ENCODE results near the gene PRTG. TPM values are rescaled to one million over a fixed set of nuclear protein-coding genes. Genes with fewer than 3 reads are reported as not detected.
A peak's percentile ranks its signal among the peaks of the same experiment; 100 is the strongest.

Gene PRTG
- total RNA-seq, 4 donors from 2014 or later, result 4.1 to 37.2 (median 23.3) TPM

GRCh38 chr15:55669270-55669669 lies 73.7 kb downstream of the PRTG start:
- no peaks in the 10 kb centered on the region for H3K36me3 ChIP-seq
- no peak for DNase-seq

GRCh38 chr15:55665605-55666227 lies 77.2 kb downstream of the PRTG start:
- no peak for DNase-seq
- intact Hi-C loops (cut with DNase I; ENCODE audit: low total_unique reads), result no loop called here
- Histone ChIP-seq H3K36me3 (no peaks in the 10 kb centered on the region), H3K4me3 (no peak overlapping the region), H3K4me1 (no peaks in the 10 kb centered on the region), H3K9me3 (no peaks in the 10 kb centered on the region), H3K27me3 (no peaks in the 10 kb centered on the region), H3K27ac (no peak overlapping the region)
- TF ChIP-seq POLR2A (IDR thresholded peaks at IDR 0.05) (no peak), CTCF (IDR thresholded peaks at IDR 0.05) (no peak)

More at GRCh38 chr15:55669270-55669669, 73.7 kb downstream of the PRTG start:
- H3K27me3 ChIP-seq, result no peaks in the 10 kb centered on the region
- intact Hi-C loops (cut with DNase I; ENCODE audit: low total_unique reads), result no loop called here
- H3K4me3 ChIP-seq, result no peak overlapping the region
- no peaks in the 10 kb centered on the region for H3K4me1 ChIP-seq
- no peak for TF ChIP-seq POLR2A (IDR thresholded peaks at IDR 0.05)
- H3K9me3 ChIP-seq, result no peaks in the 10 kb centered on the region
- no peak overlapping the region for H3K27ac ChIP-seq

- Histone ChIP-seq H3K4me3 (no peak overlapping the region), H3K36me3 (no peaks in the 10 kb centered on the region), H3K9me3 (no peaks in the 10 kb centered on the region), H3K27ac (peak overlapping the region; percentile 13 to 27), H3K4me1 (no peaks in the 10 kb centered on the region), H3K27me3 (no peaks in the 10 kb centered on the region)
- no peak for DNase-seq
- intact Hi-C loops (cut with DNase I; ENCODE audit: low total_unique reads), result no loop called here
- TF ChIP-seq POLR2A (IDR thresholded peaks at IDR 0.05) (no peak), CTCF (IDR thresholded peaks at IDR 0.05) (no peak)
These were observed 81.5 kb downstream of the PRTG start for GRCh38 chr15:55661428-55661827.

- H3K27ac ChIP-seq, result no peak overlapping the region
- H3K36me3 ChIP-seq, result no peaks in the 10 kb centered on the region
- no peaks in the 10 kb centered on the region for H3K4me1 ChIP-seq
- no peaks in the 10 kb centered on the region for H3K9me3 ChIP-seq
- intact Hi-C loops (cut with DNase I; ENCODE audit: low total_unique reads), result no loop called here
- H3K27me3 ChIP-seq, result no peaks in the 10 kb centered on the region
- DNase-seq, result no peak
- H3K4me3 ChIP-seq, result no peak overlapping the region
- TF ChIP-seq CTCF (IDR thresholded peaks at IDR 0.05), result no peak
- no peak for TF ChIP-seq POLR2A (IDR thresholded peaks at IDR 0.05)
These were observed 82.8 kb downstream of the PRTG start for GRCh38 chr15:55660153-55660552.

DNA sequence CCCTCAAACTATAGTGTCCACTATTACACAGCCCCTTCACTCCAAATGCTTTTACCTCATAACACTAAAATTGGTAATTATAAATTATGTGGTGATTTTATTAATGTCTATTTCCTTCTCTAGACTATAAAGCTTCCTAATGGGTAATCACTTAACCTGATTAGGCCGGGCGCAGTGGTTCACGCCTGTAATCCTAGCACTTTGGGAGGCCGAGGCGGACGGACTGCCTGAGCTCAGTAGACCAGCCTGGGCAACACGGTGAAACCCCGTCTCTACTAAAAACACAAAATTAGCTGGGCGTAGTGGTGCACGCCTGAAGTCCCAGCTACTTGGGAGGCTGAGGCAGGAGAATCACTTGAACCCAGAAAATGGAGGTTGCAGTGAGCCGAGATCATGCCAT lies 83.5 kb downstream of the PRTG start:
- H3K4me1 ChIP-seq, result no peaks in the 10 kb centered on the region
- no peaks in the 10 kb centered on the region for H3K27me3 ChIP-seq
- H3K27ac ChIP-seq, result no peak overlapping the region
- no peak for DNase-seq
- no peaks in the 10 kb centered on the region for H3K36me3 ChIP-seq
- no peak for TF ChIP-seq POLR2A (IDR thresholded peaks at IDR 0.05)
- no peak for TF ChIP-seq CTCF (IDR thresholded peaks at IDR 0.05)
- H3K4me3 ChIP-seq, result no peak overlapping the region
- no peaks in the 10 kb centered on the region for H3K9me3 ChIP-seq
- intact Hi-C loops (cut with DNase I; ENCODE audit: low total_unique reads), result no loop called here

DNA sequence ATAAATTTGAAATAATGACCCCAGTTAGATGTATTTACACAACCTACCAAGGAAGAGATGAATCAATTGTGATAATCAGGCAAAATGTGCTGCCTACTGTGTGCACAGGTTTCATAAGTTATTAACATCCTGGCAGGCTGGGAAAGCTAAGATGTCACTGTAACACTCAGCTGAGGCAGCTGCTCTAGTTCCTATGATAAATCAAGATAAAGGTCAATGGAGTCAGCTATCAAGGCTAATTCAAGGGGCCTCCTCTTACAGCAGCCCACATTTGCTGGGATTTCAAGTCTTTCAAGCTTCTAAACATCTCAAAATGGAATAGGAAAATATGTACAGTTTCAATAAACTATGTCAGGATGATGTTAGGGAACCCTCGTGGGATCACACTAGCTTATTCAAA lies 84.1 kb downstream of the PRTG start:
- intact Hi-C loops (cut with DNase I; ENCODE audit: low total_unique reads), result no loop called here

More for the DNA sequence above, 84.1 kb downstream of the PRTG start:
- Histone ChIP-seq H3K27ac (no peak overlapping the region), H3K27me3 (no peaks in the 10 kb centered on the region), H3K9me3 (no peaks in the 10 kb centered on the region), H3K36me3 (no peaks in the 10 kb centered on the region), H3K4me3 (no peak overlapping the region), H3K4me1 (no peaks in the 10 kb centered on the region)
- TF ChIP-seq CTCF (IDR thresholded peaks at IDR 0.05) (no peak), POLR2A (IDR thresholded peaks at IDR 0.05) (no peak)
- DNase-seq, result no peak

All from uterus (tissue), 4 donors.